ENCODE data around the gene ERVK3-1.

Gene ERVK3-1

DNA sequence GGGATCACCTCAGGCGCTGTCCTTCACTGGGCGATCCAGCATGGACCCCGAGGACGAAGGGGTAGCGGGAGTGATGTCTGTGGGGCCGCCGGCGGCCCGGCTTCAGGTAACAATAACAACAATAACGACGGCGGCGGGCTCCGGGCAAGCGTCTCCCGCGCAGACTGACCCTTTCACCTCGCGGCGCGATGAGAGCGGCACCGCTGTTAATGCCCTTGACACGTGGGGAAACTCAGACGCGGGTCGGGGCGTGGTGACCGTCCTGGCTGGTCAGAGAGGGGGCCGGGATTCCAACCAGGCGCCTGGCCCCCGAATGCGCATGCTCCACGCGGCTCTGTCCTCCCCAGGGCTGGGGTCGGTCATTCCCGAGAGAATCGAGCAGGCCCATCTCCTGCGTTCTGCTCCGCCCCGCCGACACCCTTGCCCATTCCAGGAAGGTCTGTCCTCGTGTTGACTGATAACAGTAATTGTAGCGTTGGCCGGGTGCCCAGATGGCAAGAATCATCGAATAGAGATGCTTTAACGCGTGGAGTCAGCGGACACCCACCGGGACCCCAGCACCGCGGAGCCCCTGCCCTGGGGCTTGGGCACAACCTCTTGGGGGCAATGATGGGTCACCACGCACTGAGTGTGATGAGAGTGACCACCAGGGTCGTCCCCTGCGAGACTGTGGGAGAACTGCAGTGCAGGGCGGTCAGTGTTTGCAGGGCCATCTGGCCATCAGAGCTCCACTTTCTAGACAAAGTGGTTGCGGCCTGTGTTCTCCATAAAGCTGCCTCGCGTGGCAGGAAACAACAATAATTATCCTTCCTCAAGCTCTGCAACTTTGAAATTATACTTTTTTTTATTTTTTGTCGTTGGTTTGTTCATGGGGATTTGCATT lies 25.9 kb upstream of the ERVK3-1 start:
- Histone ChIP-seq H3K18ac (ENCODE audit: low read length) (peak overlapping the region; percentile 79), H2AFZ (ENCODE audit: insufficient read depth, low read length, poor library complexity) (peak overlapping the region; percentile 71), H3K79me1 (ENCODE audit: low read length) (peaks cover 7% of the 10 kb centered on the region), H3K9ac (ENCODE audit: low read length) (peak overlapping the region; percentile 79), H2BK5ac (ENCODE audit: low read depth, low read length, poor library complexity) (peak overlapping the region; percentile 79), H3K23ac (ENCODE audit: low read length) (no peak overlapping the region), H3K4me2 (ENCODE audit: low read length) (peak overlapping the region; percentile 91), H3K27ac (ENCODE audit: low read depth, low read length) (peak overlapping the region; percentile 67), H3K27me3 (ENCODE audit: insufficient read depth, low read length) (no peaks in the 10 kb centered on the region), H4K8ac (ENCODE audit: low read depth, low read length) (peak overlapping the region; percentile 94), H2AK5ac (ENCODE audit: low read length) (peak overlapping the region; percentile 54), H3K9me3 (ENCODE audit: insufficient read depth, low read depth, low read length) (no peaks in the 10 kb centered on the region), H3K4me1 (ENCODE audit: control insufficient read depth in 1 of 2, insufficient read depth in 2 of 2, low read length in 2 of 2) (peaks cover 5 to 7% of the 10 kb centered on the region in 2 experiments), H4K12ac (ENCODE audit: low read depth, low read length) (peak overlapping the region; percentile 85), H3K79me2 (ENCODE audit: control insufficient read depth, insufficient read depth, low read length, poor library complexity) (peaks cover 13% of the 10 kb centered on the region), H4K91ac (ENCODE audit: low read depth, low read length) (peak overlapping the region; percentile 94), H3K14ac (ENCODE audit: low read length) (peak overlapping the region; percentile 89), H2BK12ac (ENCODE audit: low read length) (no peak overlapping the region), H2BK120ac (ENCODE audit: insufficient read depth, low read length, poor library complexity) (peak overlapping the region; percentile 67), H3K36me3 (ENCODE audit: control insufficient read depth in 1 of 2, insufficient read depth in 2 of 2, low read length in 2 of 2) (peaks cover 5 to 11% of the 10 kb centered on the region in 2 experiments), H3K4ac (ENCODE audit: low read depth, low read length) (peak overlapping the region; percentile 81), H3K4me3 (ENCODE audit: low read depth, low read length) (peak overlapping the region; percentile 79)
- DNase-seq = peak; percentile 15 to 46
- no CpG with 5 or more reads among the region's 60 CpGs for WGBS (ENCODE audit: extremely low coverage, insufficient coverage, insufficient read length)

DNA sequence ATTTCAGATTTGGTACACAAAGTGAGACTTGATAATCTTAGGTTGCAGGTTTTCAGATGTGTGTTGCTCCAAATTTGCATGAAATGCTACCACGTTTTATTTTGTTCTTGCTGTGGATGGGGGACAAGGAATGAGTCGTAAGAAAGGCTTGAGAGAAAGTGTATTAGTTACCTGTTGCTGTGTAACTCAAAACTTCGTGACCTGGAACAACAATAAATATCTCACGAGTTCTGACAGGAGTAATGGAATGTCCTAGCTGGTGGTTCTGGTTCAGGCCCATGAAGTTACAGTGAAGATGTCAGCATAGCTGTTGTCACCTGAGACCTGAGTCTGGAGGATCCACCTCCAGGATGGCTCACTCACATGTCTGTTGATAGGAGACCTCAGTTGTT lies 25.3 kb upstream of the ERVK3-1 start:
- no peak overlapping the region for H2BK12ac ChIP-seq (ENCODE audit: low read length)
- H2BK120ac ChIP-seq (ENCODE audit: insufficient read depth, low read length, poor library complexity) = no peak overlapping the region
- no peak for DNase-seq
- H3K79me1 ChIP-seq (ENCODE audit: low read length) = peaks cover 7% of the 10 kb centered on the region
- H3K14ac ChIP-seq (ENCODE audit: low read length) = no peak overlapping the region
- no CpG with 5 or more reads among the region's 4 CpGs for WGBS (ENCODE audit: extremely low coverage, insufficient coverage, insufficient read length)
- H3K9me3 ChIP-seq (ENCODE audit: insufficient read depth, low read depth, low read length) = no peaks in the 10 kb centered on the region
- no peak overlapping the region for H4K8ac ChIP-seq (ENCODE audit: low read depth, low read length)
- no peak overlapping the region for H3K4me3 ChIP-seq (ENCODE audit: low read depth, low read length)
- H2BK5ac ChIP-seq (ENCODE audit: low read depth, low read length, poor library complexity) = no peak overlapping the region
- peaks cover 5 to 7% of the 10 kb centered on the region in 2 experiments for H3K4me1 ChIP-seq (ENCODE audit: control insufficient read depth in 1 of 2, insufficient read depth in 2 of 2, low read length in 2 of 2)
- H3K27ac ChIP-seq (ENCODE audit: low read depth, low read length) = no peak overlapping the region
- H3K4me2 ChIP-seq (ENCODE audit: low read length) = peak overlapping the region; percentile 91
- peaks cover 6 to 13% of the 10 kb centered on the region in 2 experiments for H3K36me3 ChIP-seq (ENCODE audit: control insufficient read depth in 1 of 2, insufficient read depth in 2 of 2, low read length in 2 of 2)
- H3K79me2 ChIP-seq (ENCODE audit: control insufficient read depth, insufficient read depth, low read length, poor library complexity) = peaks cover 13% of the 10 kb centered on the region
- no peak overlapping the region for H3K18ac ChIP-seq (ENCODE audit: low read length)
- no peak overlapping the region for H2AFZ ChIP-seq (ENCODE audit: insufficient read depth, low read length, poor library complexity)
- H2AK5ac ChIP-seq (ENCODE audit: low read length) = no peak overlapping the region
- no peak overlapping the region for H3K9ac ChIP-seq (ENCODE audit: low read length)
- H3K23ac ChIP-seq (ENCODE audit: low read length) = no peak overlapping the region
- H3K4ac ChIP-seq (ENCODE audit: low read depth, low read length) = peak overlapping the region; percentile 19
- no peak overlapping the region for H4K91ac ChIP-seq (ENCODE audit: low read depth, low read length)
- H3K27me3 ChIP-seq (ENCODE audit: insufficient read depth, low read length) = no peaks in the 10 kb centered on the region
- no peak overlapping the region for H4K12ac ChIP-seq (ENCODE audit: low read depth, low read length)

DNA sequence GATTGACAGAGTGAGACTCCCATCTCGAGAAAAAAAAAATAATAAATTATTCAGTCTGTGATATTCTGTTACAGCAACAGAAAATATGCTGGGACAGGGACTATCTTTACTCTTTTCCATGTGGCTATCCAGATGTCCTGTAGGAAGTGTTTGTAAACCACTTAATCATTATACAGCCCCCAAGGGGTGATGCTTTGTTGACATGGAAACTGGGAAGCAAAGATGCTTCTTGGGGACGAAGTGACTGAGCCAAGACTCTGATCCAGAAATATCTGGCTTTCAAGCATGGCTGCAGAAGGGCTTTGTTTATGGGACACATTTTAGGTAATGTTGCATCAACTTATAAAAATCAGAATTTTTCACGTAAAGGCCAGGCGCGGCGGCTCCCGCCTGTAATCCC lies 21.0 kb upstream of the ERVK3-1 start:
- DNase-seq = no peak
- no peak overlapping the region for H2AK5ac ChIP-seq (ENCODE audit: low read length)
- H2BK120ac ChIP-seq (ENCODE audit: insufficient read depth, low read length, poor library complexity) = no peak overlapping the region
- H4K8ac ChIP-seq (ENCODE audit: low read depth, low read length) = no peak overlapping the region
- H3K4me1 ChIP-seq (ENCODE audit: control insufficient read depth in 1 of 2, insufficient read depth in 2 of 2, low read length in 2 of 2) = peaks cover 3 to 7% of the 10 kb centered on the region in 2 experiments
- H3K79me2 ChIP-seq (ENCODE audit: control insufficient read depth, insufficient read depth, low read length, poor library complexity) = peaks cover 9% of the 10 kb centered on the region
- no peak overlapping the region for H2BK12ac ChIP-seq (ENCODE audit: low read length)
- H4K91ac ChIP-seq (ENCODE audit: low read depth, low read length) = no peak overlapping the region
- H3K36me3 ChIP-seq (ENCODE audit: control insufficient read depth in 1 of 2, insufficient read depth in 2 of 2, low read length in 2 of 2) = peaks cover 34 to 41% of the 10 kb centered on the region in 2 experiments
- H3K23ac ChIP-seq (ENCODE audit: low read length) = no peak overlapping the region
- no peak overlapping the region for H3K4ac ChIP-seq (ENCODE audit: low read depth, low read length)
- H3K9ac ChIP-seq (ENCODE audit: low read length) = no peak overlapping the region
- H3K9me3 ChIP-seq (ENCODE audit: insufficient read depth, low read depth, low read length) = no peaks in the 10 kb centered on the region
- H3K4me3 ChIP-seq (ENCODE audit: low read depth, low read length) = no peak overlapping the region
- WGBS (ENCODE audit: extremely low coverage, insufficient coverage, insufficient read length) = no CpG with 5 or more reads among the region's 7 CpGs
- H3K18ac ChIP-seq (ENCODE audit: low read length) = no peak overlapping the region
- H3K27ac ChIP-seq (ENCODE audit: low read depth, low read length) = no peak overlapping the region
- H2BK5ac ChIP-seq (ENCODE audit: low read depth, low read length, poor library complexity) = no peak overlapping the region
- H3K14ac ChIP-seq (ENCODE audit: low read length) = no peak overlapping the region
- H2AFZ ChIP-seq (ENCODE audit: insufficient read depth, low read length, poor library complexity) = no peak overlapping the region
- H3K27me3 ChIP-seq (ENCODE audit: insufficient read depth, low read length) = no peaks in the 10 kb centered on the region
- H3K79me1 ChIP-seq (ENCODE audit: low read length) = peaks cover 3% of the 10 kb centered on the region
- no peak overlapping the region for H3K4me2 ChIP-seq (ENCODE audit: low read length)
- H4K12ac ChIP-seq (ENCODE audit: low read depth, low read length) = no peak overlapping the region

DNA sequence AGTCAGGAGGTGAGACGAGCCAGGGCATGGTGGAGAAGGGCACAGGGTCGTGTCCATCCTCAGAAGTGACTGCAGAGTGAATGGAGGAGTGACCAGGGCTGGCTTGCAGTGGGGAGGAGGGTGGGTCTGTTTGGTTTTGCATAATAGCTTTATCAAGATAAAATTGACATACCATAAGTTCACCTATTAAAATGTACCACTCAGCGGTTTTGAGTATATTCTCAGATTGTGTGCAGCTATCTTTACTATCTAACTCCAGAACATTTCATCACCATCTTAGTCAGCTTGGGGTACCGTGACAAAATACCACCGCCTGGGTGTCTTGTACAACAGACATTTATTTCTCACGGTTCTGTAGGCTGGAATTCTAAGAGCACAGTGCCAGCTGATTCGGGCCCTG lies 13.2 kb upstream of the ERVK3-1 start:
- H4K91ac ChIP-seq (ENCODE audit: low read depth, low read length) = no peak overlapping the region
- H3K23ac ChIP-seq (ENCODE audit: low read length) = no peak overlapping the region
- H3K4ac ChIP-seq (ENCODE audit: low read depth, low read length) = no peak overlapping the region
- no peak overlapping the region for H2BK120ac ChIP-seq (ENCODE audit: insufficient read depth, low read length, poor library complexity)
- H3K79me2 ChIP-seq (ENCODE audit: control insufficient read depth, insufficient read depth, low read length, poor library complexity) = no peaks in the 10 kb centered on the region
- H2BK12ac ChIP-seq (ENCODE audit: low read length) = no peak overlapping the region
- H4K8ac ChIP-seq (ENCODE audit: low read depth, low read length) = no peak overlapping the region
- peaks cover 64 to 80% of the 10 kb centered on the region in 2 experiments for H3K36me3 ChIP-seq (ENCODE audit: control insufficient read depth in 1 of 2, insufficient read depth in 2 of 2, low read length in 2 of 2)
- no peaks in the 10 kb centered on the region for H3K27me3 ChIP-seq (ENCODE audit: insufficient read depth, low read length)
- H3K14ac ChIP-seq (ENCODE audit: low read length) = no peak overlapping the region
- no peak overlapping the region for H3K4me3 ChIP-seq (ENCODE audit: low read depth, low read length)
- no peaks in the 10 kb centered on the region for H3K79me1 ChIP-seq (ENCODE audit: low read length)
- H2BK5ac ChIP-seq (ENCODE audit: low read depth, low read length, poor library complexity) = no peak overlapping the region
- H2AK5ac ChIP-seq (ENCODE audit: low read length) = no peak overlapping the region
- no CpG with 5 or more reads among the region's 7 CpGs for WGBS (ENCODE audit: extremely low coverage, insufficient coverage, insufficient read length)
- no peak overlapping the region for H3K18ac ChIP-seq (ENCODE audit: low read length)
- H3K27ac ChIP-seq (ENCODE audit: low read depth, low read length) = no peak overlapping the region
- H3K9ac ChIP-seq (ENCODE audit: low read length) = no peak overlapping the region
- no peak overlapping the region for H4K12ac ChIP-seq (ENCODE audit: low read depth, low read length)
- no peaks in the 10 kb centered on the region for H3K4me1 ChIP-seq (ENCODE audit: control insufficient read depth in 1 of 2, insufficient read depth in 2 of 2, low read length in 2 of 2)
- DNase-seq = no peak
- H2AFZ ChIP-seq (ENCODE audit: insufficient read depth, low read length, poor library complexity) = no peak overlapping the region
- peaks cover 6% of the 10 kb centered on the region for H3K9me3 ChIP-seq (ENCODE audit: insufficient read depth, low read depth, low read length)
- H3K4me2 ChIP-seq (ENCODE audit: low read length) = no peak overlapping the region
